Keratinocyte (primary cell): ENCODE results near the gene NLK. TPM values are rescaled to one million over a fixed set of nuclear protein-coding genes. Genes with fewer than 3 reads are reported as not detected.
"Not testable (repeated sequence)": the region's sequence is repeated elsewhere in the genome, so short reads cannot be mapped to it uniquely, and the experiment has no call there.

Experiments
- DNase-seq: peaks from one replicate; pipeline ENCODE4 v3.0.0-alpha.2; 2011; ENCODE audit warnings: low read depth, missing footprints, low spot score
- FAIRE-seq: peaks from 2 replicates; lab custom pipeline; 2011; peaks lifted over from hg19 to GRCh38; lab: Jason Lieb, UNC
- H2AFZ ChIP-seq: 2 replicates; pipeline ENCODE4 v1.6.0; 2012; ENCODE audit warnings: low read length, control low read depth, inconsistent platforms; ENCODE audit not compliant: control insufficient read depth
- H3K27ac ChIP-seq: 2 replicates; pipeline ENCODE4 v1.5.1; 2011; ENCODE audit warnings: low read length; ENCODE audit not compliant: control insufficient read depth, insufficient read depth
- H3K27me3 ChIP-seq: 3 replicates; pipeline ENCODE4 v1.6.0; 2011; ENCODE audit warnings: low read length; ENCODE audit not compliant: control insufficient read depth, insufficient read depth; ENCODE audit errors: extremely low read depth
- H3K36me3 ChIP-seq, 2 experiments: 2 replicates in 1 of 2; 3 replicates in 1 of 2; pipeline ENCODE4 v1.5.1; 2011; ENCODE audit warnings: low read length in 2 of 2, mild to moderate bottlenecking in 1 of 2; ENCODE audit not compliant: control insufficient read depth in 2 of 2, insufficient read depth in 2 of 2; ENCODE audit errors: extremely low read depth in 1 of 2
- H3K4me1 ChIP-seq: 3 replicates; pipeline ENCODE4 v1.5.1; 2011; ENCODE audit warnings: low read length; ENCODE audit not compliant: control insufficient read depth, insufficient read depth; ENCODE audit errors: extremely low read depth
- H3K4me2 ChIP-seq: 3 replicates; pipeline ENCODE4 v1.6.0; 2011; ENCODE audit warnings: low read depth, low read length; ENCODE audit not compliant: control insufficient read depth, insufficient read depth; ENCODE audit errors: extremely low read depth
- H3K4me3 ChIP-seq, 3 experiments: fragments of 200-600 bp in 1 of 3; sonication (generic) in 1 of 3; 2 replicates in 2 of 3; 3 replicates in 1 of 3; pipeline ENCODE4 v1.5.1; 2011 to 2016; ENCODE audit warnings: low read length in 3 of 3, mild to moderate bottlenecking in 3 of 3, control low read depth in 2 of 3, inconsistent platforms in 1 of 3, low read depth in 1 of 3, mixed read lengths in 1 of 3, mixed run types in 1 of 3, moderate library complexity in 1 of 3; ENCODE audit not compliant: control insufficient read depth in 2 of 3, insufficient read depth in 2 of 3; ENCODE audit errors: extremely low read depth in 1 of 3
- H3K79me2 ChIP-seq: 2 replicates; pipeline ENCODE4 v1.6.0; 2012; ENCODE audit warnings: low read length; ENCODE audit not compliant: control insufficient read depth, insufficient read depth
- H3K9ac ChIP-seq: 3 replicates; pipeline ENCODE4 v1.6.0; 2011; ENCODE audit warnings: low read length; ENCODE audit not compliant: control insufficient read depth, insufficient read depth; ENCODE audit errors: extremely low read depth
- H3K9me1 ChIP-seq: 3 replicates; pipeline ENCODE4 v1.6.0; 2011; ENCODE audit warnings: low read length; ENCODE audit not compliant: control insufficient read depth, insufficient read depth; ENCODE audit errors: extremely low read depth
- H3K9me3 ChIP-seq: 2 replicates; pipeline ENCODE4 v1.5.1; 2012; ENCODE audit warnings: low read depth, low read length; ENCODE audit not compliant: control insufficient read depth
- H4K20me1 ChIP-seq: 3 replicates; pipeline ENCODE4 v1.6.0; 2011; ENCODE audit warnings: low read length; ENCODE audit not compliant: control insufficient read depth, insufficient read depth; ENCODE audit errors: extremely low read depth
- CTCF ChIP-seq, 3 experiments: IDR thresholded peaks in 1 of 3; conservative IDR thresholded peaks in 1 of 3; optimal IDR thresholded peaks in 1 of 3; 2 replicates in 2 of 3; 3 replicates in 1 of 3; pipeline versions ENCODE3 to v1.5.1; 2011; ENCODE audit warnings: low read length in 3 of 3, mild to moderate bottlenecking in 3 of 3, moderate library complexity in 2 of 3, control low read depth in 1 of 3, inconsistent platforms in 1 of 3; ENCODE audit not compliant: insufficient read depth in 2 of 3; ENCODE audit errors: extremely low read depth in 1 of 3
- EZH2 ChIP-seq: IDR thresholded peaks from one replicate; pipeline ENCODE4 v1.6.1; 2012; ENCODE audit warnings: inconsistent platforms, mild to moderate bottlenecking, low read length, moderate library complexity
- dilution Hi-C: fragments of 300-500 bp; cut with MboI; formaldehyde crosslinking; loops from one replicate; pipeline ENCODE4 v1.7.0; 2020; ENCODE audit warnings: low sequenced_read_pairs; ENCODE audit not compliant: extremely low pct_ligation_motif_present
- polyA plus RNA-seq, 5 experiments: library from polyadenylated mRNA; depleted of rRNA in 3 of 5; stranded (reverse) in 3 of 5; stranded (forward) in 1 of 5; unstranded in 1 of 5; fragments of >200 nt; gene quantifications; 1 replicate in 1 of 5; 2 replicates in 3 of 5; 3 replicates in 1 of 5; pipeline versions ENCODE4 v1.2.1 to v1.2.3, GENCODE V29; 2011 to 2012; ENCODE audit warnings: missing spikeins in 2 of 5, low read depth in 1 of 5, low replicate concordance in 1 of 5

NLK gene
- polyA plus RNA-seq, 1 donor (not counting 4 experiments of a cell fraction or from before 2014, with no cell fraction given), result 20.9 TPM

GRCh38 chr17:28182559-28182958, 140.1 kb downstream of the NLK start:
- Histone ChIP-seq H3K9me3 (no peaks in the 10 kb centered on the region), H3K4me2 (no peak overlapping the region), H3K9me1 (no peaks in the 10 kb centered on the region), H3K4me1 (no peaks in the 10 kb centered on the region), H3K27me3 (no peaks in the 10 kb centered on the region), H2AFZ (no peak overlapping the region), H3K27ac (no peak overlapping the region), H4K20me1 (peaks cover 2% of the 10 kb centered on the region), H3K79me2 (no peaks in the 10 kb centered on the region), H3K9ac (no peak overlapping the region), H3K36me3 (peaks cover 7% of the 10 kb centered on the region in 2 experiments), H3K4me3 (no peak overlapping the region)
- no peak for DNase-seq
- dilution Hi-C loops, result no loop called here
- TF ChIP-seq EZH2 (no peak), CTCF (optimal IDR thresholded peaks at IDR 0.05 in 1 of 3, IDR thresholded peaks at IDR 0.05 in 1 of 3, conservative IDR thresholded peaks at IDR 0.05 in 1 of 3; ENCODE audit: extremely low read depth in 1 of 3, insufficient read depth in 2 of 3, low read length in 3 of 3) (no peak)
- no peak for FAIRE-seq

GRCh38 chr17:28185658-28186057, 143.2 kb downstream of the NLK start:
- no peak overlapping the region for H3K4me2 ChIP-seq
- H3K9me1 ChIP-seq, result no peaks in the 10 kb centered on the region
- no peak overlapping the region for H2AFZ ChIP-seq
- no peak overlapping the region for H3K27ac ChIP-seq
- TF ChIP-seq CTCF (optimal IDR thresholded peaks at IDR 0.05 in 1 of 3, IDR thresholded peaks at IDR 0.05 in 1 of 3, conservative IDR thresholded peaks at IDR 0.05 in 1 of 3; ENCODE audit: extremely low read depth in 1 of 3, insufficient read depth in 2 of 3, low read length in 3 of 3) (no peak), EZH2 (no peak)
- dilution Hi-C loops, result no loop called here
- no peaks in the 10 kb centered on the region for H3K79me2 ChIP-seq
- peaks cover 2% of the 10 kb centered on the region for H4K20me1 ChIP-seq
- H3K27me3 ChIP-seq, result no peaks in the 10 kb centered on the region
- H3K36me3 ChIP-seq, result peaks cover 4 to 11% of the 10 kb centered on the region in 2 experiments
- H3K4me3 ChIP-seq, result no peak overlapping the region
- no peaks in the 10 kb centered on the region for H3K4me1 ChIP-seq
- no peak overlapping the region for H3K9ac ChIP-seq
- no peaks in the 10 kb centered on the region for H3K9me3 ChIP-seq
- no peak for FAIRE-seq
- no peak for DNase-seq

GRCh38 chr17:28186472-28186871, 144.0 kb downstream of the NLK start:
- H3K27ac ChIP-seq, H3K27me3 ChIP-seq, H3K4me1 ChIP-seq, H2AFZ ChIP-seq, H3K9ac ChIP-seq, H3K4me2 ChIP-seq, DNase-seq, H3K9me1 ChIP-seq, H3K9me3 ChIP-seq, FAIRE-seq, H4K20me1 ChIP-seq, H3K4me3 ChIP-seq, H3K79me2 ChIP-seq, dilution Hi-C loops: not testable (repeated sequence)
- H3K36me3 ChIP-seq, result peaks cover 4 to 13% of the 10 kb centered on the region in 2 experiments
